DMS153 (cell line): Measurements from ENCODE around the gene ITPR1.

Experiments used
- DNase-seq: peaks from one replicate; lab custom pipeline; 2025; lab: John Stamatoyannopoulos, UW

Gene ITPR1

GRCh38 chr3:4720316-4721075, 227.3 kb downstream of the ITPR1 start:
- DNase-seq, result no peak

DNA sequence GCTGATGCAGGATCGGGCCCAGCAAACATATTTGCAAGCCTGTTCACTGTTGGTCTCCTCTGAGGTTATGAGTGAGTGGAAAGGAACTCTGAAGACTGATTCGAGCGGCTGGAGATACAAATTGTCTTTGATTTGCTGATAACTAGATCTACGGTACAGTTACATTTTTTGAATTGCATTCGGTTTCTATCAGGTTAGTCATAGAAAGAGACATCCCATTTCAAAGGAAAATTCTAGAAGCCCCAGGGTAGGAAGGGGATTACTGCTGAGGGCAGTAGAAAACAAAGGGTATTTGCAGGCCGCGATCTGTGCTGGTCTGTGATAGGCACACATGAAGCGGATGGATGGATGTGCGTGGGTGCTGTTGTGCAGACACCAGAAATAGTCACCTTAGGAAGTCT, 228.4 kb downstream of the ITPR1 start:
- no peak for DNase-seq

DNA sequence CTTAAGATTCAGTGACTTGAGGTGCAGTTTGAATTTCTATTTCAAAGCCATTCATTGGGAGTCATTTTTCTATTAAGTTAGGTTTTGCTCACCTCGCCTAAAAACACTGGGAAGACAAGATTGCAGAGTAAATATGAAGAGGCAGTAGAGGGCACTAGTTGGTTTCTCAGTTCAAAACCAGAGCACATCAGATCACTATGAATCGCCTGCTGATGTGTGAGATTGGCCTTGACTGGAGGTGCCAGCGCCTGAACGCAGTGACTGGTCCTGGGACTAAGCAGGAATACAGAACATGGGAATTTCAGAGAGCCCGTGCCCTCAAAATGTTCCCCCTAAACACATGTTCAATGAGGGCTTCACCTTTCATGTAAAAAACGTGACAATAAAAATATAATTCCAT, 229.0 kb downstream of the ITPR1 start:
- DNase-seq, result no peak

- no peak for DNase-seq
Measured at GRCh38 chr3:4724051-4724629, 231.0 kb downstream of the ITPR1 start.

DNA sequence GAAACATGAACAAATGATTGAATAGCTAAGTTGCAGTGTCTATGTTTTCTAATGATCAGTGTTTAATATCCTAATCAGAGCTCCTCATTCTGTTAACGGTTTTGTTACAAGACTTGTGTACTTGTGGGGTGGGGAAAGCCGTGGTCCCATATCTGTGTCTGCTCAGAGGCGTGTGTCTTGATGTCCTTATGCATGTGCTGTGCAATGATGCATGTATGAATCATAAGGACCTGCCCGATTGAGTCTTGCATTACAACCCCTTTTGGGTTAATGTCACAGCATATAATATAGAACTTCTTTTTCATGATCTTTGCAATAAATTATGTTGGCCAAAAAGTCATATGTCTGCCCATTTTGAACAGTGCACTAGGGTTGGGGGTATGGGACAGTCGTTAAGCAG, 233.4 kb downstream of the ITPR1 start:
- DNase-seq, result no peak

DNA sequence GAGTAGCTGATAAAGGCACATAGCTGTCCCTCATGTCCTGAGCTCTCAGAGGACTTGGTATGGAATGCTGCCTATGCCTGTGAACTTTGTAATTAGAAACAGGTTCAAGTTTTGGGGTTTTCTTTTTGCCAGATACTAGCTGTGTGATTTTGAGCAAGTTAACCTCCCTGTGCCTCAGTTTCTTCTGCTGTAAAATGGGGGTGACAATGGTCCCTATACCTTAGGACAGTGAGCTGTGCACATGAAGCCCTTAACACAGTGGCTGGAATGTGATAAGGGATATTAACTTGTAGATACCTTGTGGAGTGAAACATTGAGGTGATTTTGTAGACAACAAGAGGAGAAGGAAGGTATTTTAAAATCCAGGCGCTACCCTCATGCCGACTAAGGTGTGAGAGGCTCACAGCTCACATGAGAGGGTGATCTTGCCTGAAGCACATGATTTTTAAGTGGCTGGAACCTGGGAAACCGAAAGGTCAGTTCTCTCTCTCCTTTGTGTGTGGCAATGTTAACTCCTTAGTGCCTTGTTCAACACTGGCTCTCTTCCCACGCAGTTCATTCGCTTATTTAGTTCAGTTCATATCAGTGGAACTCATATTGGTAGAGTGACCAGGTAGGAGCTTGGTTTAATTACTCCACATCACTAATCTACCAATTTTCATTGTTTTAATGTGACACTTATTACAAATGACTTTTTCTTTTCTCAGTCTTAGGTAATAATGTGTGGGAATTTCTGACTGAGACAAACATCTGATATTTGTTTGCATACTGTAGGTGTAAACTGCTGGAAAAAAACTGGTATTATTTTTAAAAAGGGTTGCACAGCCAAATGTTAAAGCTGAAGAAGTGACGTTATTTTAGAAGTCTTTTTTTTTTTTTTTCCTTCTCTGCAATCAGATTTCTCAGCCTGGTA, 236.2 kb downstream of the ITPR1 start:
- no peak for DNase-seq

DNA sequence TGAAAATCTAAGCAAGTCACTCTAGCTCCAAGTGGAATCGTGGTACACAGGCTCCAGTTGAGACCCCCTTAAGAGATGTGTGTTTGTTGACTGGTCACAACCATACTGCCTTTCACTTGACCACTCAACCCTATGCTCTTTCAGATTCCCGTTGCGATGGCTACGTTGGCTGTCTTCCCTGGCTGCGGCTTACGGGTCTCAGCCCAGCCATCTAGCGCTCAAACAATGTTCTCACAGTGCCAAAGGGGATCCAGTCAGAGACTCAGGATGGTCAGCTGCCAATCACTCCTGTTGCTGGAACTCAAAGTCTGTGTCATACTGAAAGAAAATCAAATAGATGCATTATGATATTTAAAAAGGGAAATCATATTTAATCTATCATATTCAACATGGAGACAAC, 237.6 kb downstream of the ITPR1 start:
- no peak for DNase-seq

- DNase-seq, result no peak
Measured at GRCh38 chr3:4731543-4732111, 238.5 kb downstream of the ITPR1 start.

- no peak for DNase-seq
Measured at GRCh38 chr3:4732925-4733324, 239.8 kb downstream of the ITPR1 start.

- no peak for DNase-seq
Measured at GRCh38 chr3:4734454-4734853, 241.3 kb downstream of the ITPR1 start.

- no peak for DNase-seq
Measured at GRCh38 chr3:4735243-4735642, 242.1 kb downstream of the ITPR1 start.

- DNase-seq, result no peak
Measured at GRCh38 chr3:4736284-4736861, 243.2 kb downstream of the ITPR1 start.

GRCh38 chr3:4738737-4739274, 245.7 kb downstream of the ITPR1 start:
- DNase-seq, result no peak

DNA sequence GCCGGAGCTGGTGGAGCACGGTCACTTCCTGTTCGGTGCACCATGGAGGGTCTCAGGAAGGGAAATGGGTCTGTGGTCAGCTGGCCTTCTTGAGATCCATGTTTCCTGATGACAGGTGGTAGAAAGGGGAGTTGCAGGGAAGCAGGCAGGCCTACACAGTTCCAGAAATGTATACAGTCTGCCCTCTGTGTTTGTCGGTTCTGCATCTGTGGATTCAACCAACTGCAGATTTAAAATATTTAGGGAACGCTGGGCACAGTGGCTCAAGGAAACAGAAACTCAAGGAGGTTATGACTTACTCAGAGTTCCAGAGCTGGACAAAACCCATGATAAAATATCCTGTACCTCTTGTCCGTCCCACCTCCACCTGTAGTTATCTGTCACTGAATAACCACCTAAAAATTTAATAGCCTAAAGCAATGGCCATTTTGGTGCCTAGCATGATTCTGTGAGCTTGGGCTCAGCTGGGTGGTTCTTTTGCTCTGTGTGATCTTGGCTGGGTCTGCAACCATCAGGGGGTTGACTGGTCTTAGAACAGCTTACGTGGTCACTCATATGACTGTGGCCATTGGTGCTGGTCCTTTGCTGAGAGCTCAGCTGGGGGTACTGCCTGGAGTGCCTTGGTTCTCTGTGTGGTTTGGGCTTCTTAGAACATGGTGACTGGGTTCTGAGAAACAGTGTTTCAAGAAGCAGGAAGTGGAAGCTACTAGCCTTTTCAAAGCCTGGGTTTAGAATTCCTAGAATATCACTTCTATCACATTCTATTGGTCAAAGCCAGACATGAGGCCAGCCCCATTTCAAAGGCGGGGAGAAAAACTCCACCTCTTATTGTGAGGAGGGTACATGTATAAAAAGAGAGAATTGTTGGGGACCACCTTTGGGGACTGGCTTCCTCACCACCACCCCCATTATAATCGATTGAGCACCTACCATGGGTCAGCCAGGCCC, 246.4 kb downstream of the ITPR1 start:
- no peak for DNase-seq

DNA sequence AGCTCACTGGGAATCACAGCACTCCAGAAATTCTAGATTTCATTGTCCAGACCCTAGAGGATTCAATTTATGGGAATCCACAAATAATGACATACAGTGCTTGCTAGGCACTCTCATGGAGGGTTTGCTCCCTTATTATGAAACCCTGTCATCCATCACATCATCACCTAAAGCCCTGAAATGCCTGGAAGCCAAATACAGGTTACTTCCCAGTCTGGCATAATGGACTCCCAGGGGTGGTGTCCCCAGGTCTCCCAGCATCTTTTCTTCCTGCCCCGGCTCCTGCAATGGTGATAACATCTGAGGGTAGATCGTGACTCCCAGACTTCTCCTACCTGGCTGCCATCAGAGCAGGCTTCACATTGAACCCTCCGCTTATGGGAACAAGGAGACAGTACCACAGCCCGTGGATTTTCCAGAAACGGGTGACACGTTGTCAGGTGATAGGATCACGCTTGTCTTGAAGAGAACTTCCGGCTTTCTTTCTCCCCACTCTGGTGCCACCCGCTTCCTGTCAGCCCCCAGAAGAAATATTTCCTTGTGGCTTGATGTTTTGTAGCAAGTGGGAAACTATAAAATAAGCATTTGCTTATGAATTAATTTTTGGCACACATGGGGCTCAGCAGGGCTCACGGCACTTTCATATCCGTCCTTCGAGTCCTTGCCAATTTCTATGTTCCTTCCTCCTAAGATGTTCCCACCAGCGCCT, 247.4 kb downstream of the ITPR1 start:
- DNase-seq, result no peak

- DNase-seq, result no peak
Measured at GRCh38 chr3:4741106-4741403, 247.9 kb downstream of the ITPR1 start.

DNA sequence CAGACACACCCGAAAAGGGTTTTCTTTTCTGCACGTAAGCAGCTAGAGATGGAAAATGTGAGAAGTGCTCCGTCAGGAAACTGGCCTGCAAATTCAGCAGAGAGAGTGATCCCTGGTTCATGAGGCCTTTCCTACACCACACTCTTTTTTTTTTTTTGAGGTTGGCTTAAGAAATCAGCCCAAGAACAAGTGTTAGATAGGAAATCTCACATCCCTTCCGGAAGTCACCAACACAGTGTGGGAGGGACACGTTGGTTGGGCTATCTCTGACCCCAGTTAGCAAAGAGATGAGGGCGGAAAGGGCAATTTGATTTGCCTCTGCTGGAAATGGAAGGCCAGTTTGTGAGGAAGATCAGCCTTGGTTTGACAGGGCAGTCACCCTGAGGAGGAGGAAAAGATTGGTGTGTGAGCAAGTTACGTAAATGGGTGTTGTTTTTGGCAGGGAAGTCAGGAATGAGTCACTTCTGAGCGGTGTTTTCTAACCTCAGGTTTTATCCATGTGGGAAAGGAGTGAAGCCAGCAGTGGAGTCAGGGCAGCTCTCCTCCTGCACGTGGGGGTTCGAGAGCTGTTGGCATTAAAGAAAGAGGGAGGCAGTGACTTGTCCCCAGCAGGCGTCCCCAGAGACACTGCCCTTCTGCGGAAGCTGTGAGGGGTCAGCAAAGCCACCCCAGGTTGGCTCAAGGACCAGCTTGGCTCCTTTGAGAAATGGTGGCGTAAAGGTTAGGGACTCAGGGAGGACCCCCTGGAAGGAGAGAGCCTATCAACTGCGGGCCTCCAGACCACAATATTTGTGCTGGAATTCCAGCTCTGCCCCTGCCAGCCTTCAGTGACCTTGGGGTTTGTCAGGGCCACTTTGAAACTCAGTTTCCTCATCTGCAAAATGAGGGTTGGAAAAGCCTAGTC, 248.5 kb downstream of the ITPR1 start:
- no peak for DNase-seq

DNA sequence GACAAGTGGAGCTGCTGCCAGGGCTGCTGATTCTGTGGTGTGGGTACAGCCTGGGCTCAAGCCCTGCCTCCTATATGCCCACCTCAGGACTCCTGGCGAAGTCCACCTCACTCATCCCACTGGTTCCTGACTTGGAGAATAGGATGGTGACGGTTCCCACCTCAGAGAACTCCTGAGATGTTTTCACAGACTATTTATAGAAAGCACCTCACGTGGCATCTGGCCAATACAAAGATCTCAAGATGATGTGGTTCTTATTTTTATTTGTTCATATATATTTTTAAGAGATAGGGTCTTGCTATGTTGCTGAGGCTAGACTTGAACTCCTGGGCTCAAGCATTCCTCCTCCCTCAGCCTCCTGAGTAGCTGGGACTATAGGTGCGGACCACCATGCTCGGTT, 249.2 kb downstream of the ITPR1 start:
- no peak for DNase-seq

GRCh38 chr3:4743371-4743770, 250.2 kb downstream of the ITPR1 start:
- no peak for DNase-seq
